Stimulated activated CD8-positive, alpha-beta memory T cell treated with anti-CD3 and anti-CD28 coated beads, Interleukin-2, amount 100 ng/mL, for 1 hour (primary cell): Measurements from ENCODE around the gene PSME3IP1.
"Not testable (repeated sequence)": the region's sequence is repeated elsewhere in the genome, so short reads cannot be mapped to it uniquely, and the experiment has no call there.

Experiments
- DNase-seq, 2 donors: peaks; one replicate each; pipeline ENCODE4 v3.0.0-alpha.2; 2020; ENCODE audit warnings: low read depth in 2 of 2

The PSME3IP1 gene

GRCh38 chr16:57200321-57200720, 14.5 kb upstream of the PSME3IP1 start:
- not testable (repeated sequence) for DNase-seq

GRCh38 chr16:57196753-57197152, 10.9 kb upstream of the PSME3IP1 start:
- DNase-seq: no peak

GRCh38 chr16:57196286-57196685, 10.4 kb upstream of the PSME3IP1 start:
- no peak for DNase-seq

GRCh38 chr16:57194512-57194911, 8.7 kb upstream of the PSME3IP1 start:
- no peak for DNase-seq

GRCh38 chr16:57192720-57193486, 7.1 kb upstream of the PSME3IP1 start:
- no peak for DNase-seq

GRCh38 chr16:57192146-57192545, 6.3 kb upstream of the PSME3IP1 start:
- no peak for DNase-seq

GRCh38 chr16:57191056-57191571, 5.3 kb upstream of the PSME3IP1 start:
- DNase-seq: no peak

GRCh38 chr16:57190136-57190535, 4.3 kb upstream of the PSME3IP1 start:
- DNase-seq: no peak

GRCh38 chr16:57189527-57189926, 3.7 kb upstream of the PSME3IP1 start:
- not testable (repeated sequence) for DNase-seq

- DNase-seq: no peak
Measured at GRCh38 chr16:57188711-57189002, 2.8 kb upstream of the PSME3IP1 start.

GRCh38 chr16:57187902-57188710, 2.3 kb upstream of the PSME3IP1 start:
- not testable (repeated sequence) for DNase-seq

GRCh38 chr16:57186872-57187854, 1.3 kb upstream of the PSME3IP1 start:
- DNase-seq: no peak

- DNase-seq: peak in 1 of 2 donors; percentile 13
Measured at GRCh38 chr16:57185446-57185944, 344 bp downstream of the PSME3IP1 start.

GRCh38 chr16:57184887-57185445, 873 bp downstream of the PSME3IP1 start:
- no peak for DNase-seq

- no peak for DNase-seq
Measured at GRCh38 chr16:57184113-57184512, 1.7 kb downstream of the PSME3IP1 start.

- no peak for DNase-seq
Measured at GRCh38 chr16:57179215-57179828, 6.5 kb downstream of the PSME3IP1 start.

- DNase-seq: no peak
Measured at GRCh38 chr16:57178793-57179212, 7.0 kb downstream of the PSME3IP1 start.

GRCh38 chr16:57178196-57178595, 7.6 kb downstream of the PSME3IP1 start:
- no peak for DNase-seq

GRCh38 chr16:57175896-57176295, 9.9 kb downstream of the PSME3IP1 start:
- DNase-seq: no peak

GRCh38 chr16:57172721-57173290, 13.0 kb downstream of the PSME3IP1 start:
- no peak for DNase-seq
